ENCODE results near the gene PRDM12. TPM values are rescaled to one million over a fixed set of nuclear protein-coding genes. Genes with fewer than 3 reads are reported as not detected.

The PRDM12 gene
- total and polyA plus RNA-seq, 11 donors, result 0.14 TPM; not detected in 10

GRCh38 chr9:130661451-130662098, 2.8 kb upstream of the PRDM12 start:
- Histone ChIP-seq H3K4me3 (peak overlapping the region in 8 of 12 donors; percentile 13 to 53 (median 42)), H3K9me3 (no peaks in the 10 kb centered on the region), H3K27ac (no peak overlapping the region), H3K4me1 (peaks cover 2 to 73% (median 48%) of the 10 kb centered on the region in 12 donors), H3K36me3 (no peaks in the 10 kb centered on the region), H3K27me3 (peaks cover 80 to 100% (median 99%) of the 10 kb centered on the region in 9 donors)
- DNase-seq (no peak), ATAC-seq (peak in 1 of 4 donors; percentile 17)
- TF ChIP-seq CTCF (IDR thresholded peaks at IDR 0.05) (no peak), POLR2A (IDR thresholded peaks at IDR 0.05) (no peak)
- WGBS, 4 donors, result 3 to 5% (median 4%) methylated on average over 15 to 47 of the region's 47 CpGs
- intact Hi-C loops (cut with DNase I), result loop anchor here in 1 of 10 donors (10.0 kb wide), 1 partner anchor 177 kb away; no protein-coding TSS in a partner anchor

GRCh38 chr9:130662099-130662969, 2.1 kb upstream of the PRDM12 start:
- no peak for DNase-seq
- H3K27ac ChIP-seq, result no peak overlapping the region
- no peak for ATAC-seq
- intact Hi-C loops (cut with DNase I), result loop anchor here in 1 of 10 donors (10.0 kb wide), 1 partner anchor 178 kb away; no protein-coding TSS in a partner anchor
- peaks cover 2 to 75% (median 48%) of the 10 kb centered on the region in 12 donors for H3K4me1 ChIP-seq
- H3K27me3 ChIP-seq, result peaks cover 86 to 100% (median 99%) of the 10 kb centered on the region in 9 donors
- WGBS, 4 donors, result 4 to 6% (median 5%) methylated on average over 26 to 49 of the region's 49 CpGs
- peak overlapping the region in 2 of 12 donors; percentile 4 to 13 for H3K4me3 ChIP-seq
- no peaks in the 10 kb centered on the region for H3K9me3 ChIP-seq
- TF ChIP-seq CTCF (IDR thresholded peaks at IDR 0.05), result no peak
- H3K36me3 ChIP-seq, result no peaks in the 10 kb centered on the region

GRCh38 chr9:130662970-130663257, 1.5 kb upstream of the PRDM12 start:
- Histone ChIP-seq H3K9me3 (no peaks in the 10 kb centered on the region), H3K4me3 (peak overlapping the region in 4 of 12 donors; percentile 4 to 13 (median 9)), H3K36me3 (no peaks in the 10 kb centered on the region), H3K27ac (no peak overlapping the region), H3K4me1 (peaks cover 2 to 75% (median 48%) of the 10 kb centered on the region in 12 donors), H3K27me3 (peaks cover 89 to 100% (median 99%) of the 10 kb centered on the region in 9 donors)
- no peak for ATAC-seq
- intact Hi-C loops (cut with DNase I), result loop anchor here in 1 of 10 donors (10.0 kb wide), 1 partner anchor 178 kb away; no protein-coding TSS in a partner anchor
- WGBS, 4 donors, result 3 to 6% (median 5%) methylated on average over 15 of the region's 15 CpGs
- no peak for TF ChIP-seq POLR2A (IDR thresholded peaks at IDR 0.05)
- TF ChIP-seq CTCF (IDR thresholded peaks at IDR 0.05), result no peak
- peak in 1 of 5 donors; percentile 53 for DNase-seq

All from heart left ventricle (tissue), 16 donors.